ENCODE results near the gene SFXN2.
"Not testable (repeated sequence)": the region's sequence is repeated elsewhere in the genome, so short reads cannot be mapped to it uniquely, and the experiment has no call there.

The SFXN2 gene

GRCh38 chr10:102758240-102758932 is 44.0 kb downstream of the SFXN2 start:
- no peak for DNase-seq

- not testable (repeated sequence) for DNase-seq
These were observed 44.5 kb downstream of the SFXN2 start for GRCh38 chr10:102758933-102759262.

DNA sequence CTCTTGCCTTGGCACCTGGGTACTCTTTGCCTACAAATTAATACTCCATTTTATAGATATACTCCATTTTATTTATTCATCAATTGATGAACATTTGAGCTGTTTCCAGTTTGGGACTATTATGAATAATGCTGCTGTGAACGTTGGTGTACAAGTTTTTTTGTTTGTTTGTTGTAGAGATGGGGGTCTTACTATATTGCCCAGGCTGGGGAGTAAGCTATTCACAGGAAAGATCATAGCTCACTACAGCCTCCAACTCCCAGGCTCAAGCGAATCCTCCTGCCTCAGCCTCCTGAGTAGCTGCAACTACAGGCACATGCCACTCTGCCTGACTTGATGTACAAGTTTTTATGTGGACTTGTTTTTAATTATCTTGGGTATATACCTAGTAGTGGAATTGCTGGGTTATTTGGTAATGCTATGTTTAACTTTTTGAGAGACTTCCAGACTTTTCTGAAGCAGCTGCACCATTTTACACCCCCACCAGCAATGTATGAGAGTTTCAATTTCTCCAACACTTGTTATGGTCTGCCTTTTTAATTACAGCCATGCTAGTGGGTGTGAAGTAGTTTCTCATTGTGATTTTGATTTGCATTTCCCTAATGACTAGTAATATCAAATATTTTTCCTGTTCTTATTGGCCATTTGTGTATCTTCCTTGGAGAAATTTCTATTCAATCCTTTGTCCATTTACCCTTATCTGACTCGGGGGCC is 45.2 kb downstream of the SFXN2 start:
- DNase-seq: no peak

- no peak for DNase-seq
These were observed 47.5 kb downstream of the SFXN2 start for GRCh38 chr10:102761981-102762380.

DNA sequence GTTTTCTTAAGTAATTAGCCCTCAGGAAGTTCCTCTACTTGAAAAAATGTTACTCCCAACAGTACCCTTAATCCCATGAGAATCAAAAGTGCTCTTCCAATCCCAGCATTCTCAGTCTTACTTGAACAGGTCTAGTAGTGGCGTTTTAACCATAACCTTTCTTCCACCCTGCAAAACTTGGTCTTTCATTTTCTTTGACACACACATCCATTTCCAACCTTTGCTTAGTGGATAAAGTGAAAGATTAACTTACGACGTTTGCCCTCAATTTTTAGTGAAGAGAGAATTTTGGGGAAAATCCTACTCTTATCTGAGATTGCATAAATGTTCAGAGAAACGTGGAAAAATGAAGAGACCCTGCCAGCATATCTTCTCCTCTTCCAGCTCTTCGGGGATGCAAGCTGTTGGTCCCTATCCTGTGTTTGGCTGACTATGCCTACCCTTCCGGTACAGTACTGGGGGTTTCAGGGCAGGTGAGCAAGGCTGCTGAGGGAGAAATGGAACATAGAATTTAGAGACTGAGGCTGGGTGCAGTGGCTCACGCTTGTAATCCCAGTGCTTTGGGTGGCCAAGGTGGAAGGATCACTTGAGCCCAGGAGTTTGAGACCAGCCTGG is 48.1 kb downstream of the SFXN2 start:
- no peak for DNase-seq

- DNase-seq: no peak
These were observed 48.7 kb downstream of the SFXN2 start for GRCh38 chr10:102763037-102763607.

GRCh38 chr10:102764470-102765161 is 50.2 kb downstream of the SFXN2 start:
- DNase-seq: no peak

DNA sequence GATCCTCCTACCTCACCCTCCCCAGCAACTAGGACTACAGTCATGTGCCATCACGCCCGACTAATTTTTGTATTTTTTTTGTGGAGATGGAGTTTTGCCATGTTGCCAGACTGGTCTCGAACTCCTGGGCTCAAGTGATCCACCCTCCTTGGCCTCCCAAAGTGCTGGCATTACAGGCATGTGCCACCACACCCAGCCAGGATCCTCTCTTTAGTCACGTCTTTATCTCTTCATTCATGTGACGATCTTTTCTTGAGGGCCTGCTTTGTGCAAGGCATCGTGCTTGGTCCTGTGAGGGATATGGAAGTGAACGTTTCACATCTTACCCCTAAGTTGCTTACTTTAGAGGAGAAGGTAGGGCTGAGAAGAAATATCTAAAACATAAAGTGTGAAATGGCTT is 50.9 kb downstream of the SFXN2 start:
- DNase-seq: no peak

DNA sequence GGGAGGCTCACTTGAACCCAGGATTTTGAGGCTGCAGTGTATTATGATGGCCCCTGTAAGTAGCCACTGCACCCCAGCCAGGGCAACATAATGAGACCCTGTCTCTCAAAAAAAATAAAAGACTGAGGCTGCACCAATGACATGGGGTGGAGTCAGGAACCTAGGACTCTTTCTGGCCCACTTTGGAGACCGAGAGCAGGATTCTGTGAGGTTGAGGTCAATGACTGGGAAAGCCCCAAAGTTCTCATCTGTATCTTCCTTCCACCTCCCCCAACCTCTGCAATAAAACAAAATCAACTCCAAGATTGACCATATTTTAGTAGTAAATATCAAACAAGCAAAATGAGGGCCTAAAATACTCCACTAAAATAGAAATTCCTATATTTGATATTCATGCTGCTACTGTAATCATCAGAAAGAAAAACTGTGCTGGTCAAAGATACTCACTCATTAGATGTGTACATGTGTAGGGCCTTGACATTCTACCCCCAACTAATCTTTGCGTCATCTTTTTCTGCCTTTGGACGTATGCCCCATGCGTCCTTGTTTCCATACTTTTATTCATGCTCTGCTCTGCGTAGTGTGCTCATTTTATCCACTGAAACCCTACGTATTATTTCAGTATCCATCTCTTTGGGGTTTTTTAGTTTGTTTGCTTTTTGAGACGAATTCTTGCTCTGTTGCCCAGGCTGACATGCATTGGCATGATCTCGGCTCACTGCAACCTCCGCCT is 53.2 kb downstream of the SFXN2 start:
- no peak for DNase-seq

- DNase-seq: no peak
These were observed 55.1 kb downstream of the SFXN2 start for GRCh38 chr10:102769375-102770107.

GRCh38 chr10:102770108-102770482 is 55.7 kb downstream of the SFXN2 start:
- DNase-seq: no peak

DNA sequence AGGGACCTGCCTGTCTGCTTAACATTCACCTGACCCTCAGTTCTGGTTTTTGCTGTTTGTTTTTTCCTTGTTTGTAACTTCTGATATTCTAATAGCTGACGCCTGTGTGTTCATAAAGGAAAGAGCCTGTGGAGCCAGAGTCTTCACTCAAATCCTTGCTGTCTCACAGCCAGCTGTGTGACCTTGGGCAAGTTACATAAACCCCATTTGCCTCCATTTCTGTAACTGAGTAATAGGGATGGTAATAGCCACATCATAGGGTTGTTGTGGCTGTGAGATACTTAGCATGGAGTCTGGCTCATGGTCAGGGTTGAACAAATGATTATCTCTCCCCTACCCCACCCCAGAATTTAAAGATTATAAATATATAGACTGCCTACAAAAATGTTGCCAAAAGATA is 56.4 kb downstream of the SFXN2 start:
- no peak for DNase-seq

DNA sequence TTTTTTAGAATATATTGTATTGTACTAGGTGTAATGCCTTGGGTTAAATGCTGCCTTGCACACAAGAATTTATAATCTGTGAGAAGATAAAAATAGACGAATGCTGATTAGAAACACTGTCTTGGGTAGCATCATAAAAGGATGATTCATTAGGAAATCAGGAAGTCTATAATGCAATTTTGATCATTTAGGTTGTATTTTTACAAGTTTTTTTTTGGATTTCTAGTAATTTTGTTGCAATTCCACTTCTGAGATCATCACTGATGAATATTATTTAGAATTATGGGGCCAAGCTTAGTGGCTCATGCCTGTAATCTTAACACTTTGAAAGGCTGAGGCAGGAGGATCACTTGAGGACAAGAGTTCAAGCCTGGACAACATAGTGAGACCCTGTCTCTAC is 58.9 kb downstream of the SFXN2 start:
- peak in 2 of 3 donors; percentile 74 to 90 for DNase-seq

- DNase-seq: no peak
These were observed 59.5 kb downstream of the SFXN2 start for GRCh38 chr10:102773986-102774385.

- DNase-seq: no peak
These were observed 60.9 kb downstream of the SFXN2 start for GRCh38 chr10:102775201-102775934.

- DNase-seq: peak; percentile 69 to 81 (median 76)
These were observed 61.7 kb downstream of the SFXN2 start for GRCh38 chr10:102775935-102776669.

- no peak for DNase-seq
These were observed 62.5 kb downstream of the SFXN2 start for GRCh38 chr10:102776779-102777456.

DNA sequence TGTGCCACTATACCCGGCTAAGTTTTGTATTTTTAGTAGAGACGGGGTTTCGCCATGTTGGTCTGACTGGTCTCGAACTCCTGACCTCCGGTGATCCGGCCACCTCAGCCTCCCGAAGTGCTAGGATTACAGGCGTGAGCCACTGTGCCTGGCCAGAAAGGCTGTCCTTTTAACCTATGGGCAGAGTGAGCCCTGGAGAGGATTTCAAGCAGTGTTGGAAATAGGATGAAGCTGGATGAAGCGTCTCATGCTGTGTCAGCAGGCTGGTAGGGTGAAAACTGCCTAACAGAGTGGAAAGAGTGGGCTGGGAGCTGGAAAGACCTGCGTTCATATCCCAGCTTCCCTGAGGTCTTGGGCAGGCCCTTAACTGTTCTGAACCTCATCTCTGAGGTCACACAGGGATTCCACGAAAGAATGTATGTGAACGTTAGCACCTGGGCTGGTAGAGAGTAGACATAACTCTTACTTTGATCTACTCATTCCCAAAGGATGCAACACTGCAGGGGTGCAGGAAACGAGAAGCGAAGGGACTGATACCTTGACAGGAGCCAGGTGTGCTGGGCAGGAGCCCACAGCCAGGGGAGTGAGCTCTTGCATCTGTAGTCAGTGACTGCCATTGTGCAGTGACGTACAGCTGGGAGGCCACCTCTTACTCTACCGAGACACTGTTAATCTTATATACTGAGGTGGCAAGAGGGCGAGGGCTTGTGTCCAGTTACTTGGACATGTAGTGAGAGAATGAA is 63.4 kb downstream of the SFXN2 start:
- DNase-seq: no peak

DNA sequence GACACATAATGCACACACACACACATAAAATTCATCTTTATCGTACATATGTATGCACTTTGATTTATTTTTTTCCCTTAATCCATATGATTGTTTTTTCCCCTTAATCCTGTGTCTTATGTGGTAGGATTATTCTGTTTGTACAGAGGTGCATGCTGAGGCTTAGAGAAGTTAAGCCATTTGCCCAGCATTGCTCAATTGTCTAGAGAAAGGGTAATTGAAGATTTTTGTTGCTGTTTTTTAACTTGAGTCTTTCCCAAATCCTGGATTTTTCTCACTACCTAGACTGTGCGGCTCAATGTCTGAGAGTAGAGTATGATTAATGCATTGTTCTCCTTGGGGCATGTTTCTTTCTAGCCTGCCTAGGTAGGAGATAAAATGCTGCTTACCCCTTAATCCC is 64.3 kb downstream of the SFXN2 start:
- DNase-seq: no peak
